Fibroblast of skin of back (primary cell): ENCODE data around the gene KARS1.
A peak's percentile ranks its signal among the peaks of the same experiment; 100 is the strongest.
"Not testable (repeated sequence)": the region's sequence is repeated elsewhere in the genome, so short reads cannot be mapped to it uniquely, and the experiment has no call there.

Experiments
- DNase-seq: peaks from one replicate; pipeline ENCODE4 v3.0.0-alpha.2; 2013

The KARS1 gene

GRCh38 chr16:75624921-75625334, 22.5 kb downstream of the KARS1 start:
- DNase-seq: peak; percentile 15

GRCh38 chr16:75622761-75623605, 24.5 kb downstream of the KARS1 start, which contains the start of gene ADAT1:
ADAT1 (minus strand) TSS chr16:75623281; CDS start chr16:75620799, 2,482 bp downstream.
- DNase-seq: peak; percentile 98

- peak; percentile 32 for DNase-seq
Observed at GRCh38 chr16:75621170-75621477, 26.3 kb downstream of the KARS1 start.

GRCh38 chr16:75620326-75621169, 26.9 kb downstream of the KARS1 start:
- no peak for DNase-seq

GRCh38 chr16:75618780-75619179, 28.7 kb downstream of the KARS1 start:
- DNase-seq: no peak

GRCh38 chr16:75617121-75617520, 30.3 kb downstream of the KARS1 start:
- no peak for DNase-seq

GRCh38 chr16:75616521-75617010, 30.9 kb downstream of the KARS1 start:
- no peak for DNase-seq

- no peak for DNase-seq
Observed at GRCh38 chr16:75615619-75616018, 31.8 kb downstream of the KARS1 start.

GRCh38 chr16:75614066-75614897, 33.2 kb downstream of the KARS1 start:
- peak; percentile 28 for DNase-seq

- no peak for DNase-seq
Observed at GRCh38 chr16:75606507-75606906, 41.0 kb downstream of the KARS1 start.

- no peak for DNase-seq
Observed at GRCh38 chr16:75603241-75603640, 44.2 kb downstream of the KARS1 start.

- no peak for DNase-seq
Observed at GRCh38 chr16:75599452-75600277, 47.8 kb downstream of the KARS1 start.

GRCh38 chr16:75593825-75594820, 53.3 kb downstream of the KARS1 start:
- DNase-seq: peak; percentile 37

- DNase-seq: no peak
Observed at GRCh38 chr16:75593308-75593707, 54.2 kb downstream of the KARS1 start.

GRCh38 chr16:75591927-75592326, 55.5 kb downstream of the KARS1 start:
- not testable (repeated sequence) for DNase-seq

GRCh38 chr16:75590920-75591843, 56.3 kb downstream of the KARS1 start:
- DNase-seq: peak; percentile 37

- DNase-seq: no peak
Observed at GRCh38 chr16:75589306-75589705, 58.2 kb downstream of the KARS1 start.

- DNase-seq: no peak
Observed at GRCh38 chr16:75588716-75589115, 58.7 kb downstream of the KARS1 start.

GRCh38 chr16:75584108-75584507, 63.4 kb downstream of the KARS1 start:
- no peak for DNase-seq
